Measurements from ENCODE around the gene EDA.

The EDA gene

GRCh38 chrX:69630147-69630546 is 14.2 kb downstream of the EDA start:
- TF ChIP-seq CTCF (conservative IDR thresholded peaks at IDR 0.05): no peak
- no peak overlapping the region for H3K27ac ChIP-seq

- TF ChIP-seq CTCF (conservative IDR thresholded peaks at IDR 0.05): no peak
- H3K27ac ChIP-seq: no peak overlapping the region
Measured at GRCh38 chrX:69664693-69665092, 48.8 kb downstream of the EDA start.

GRCh38 chrX:69670001-69670555 is 54.2 kb downstream of the EDA start:
- no peak for TF ChIP-seq CTCF (conservative IDR thresholded peaks at IDR 0.05)
- no peak overlapping the region for H3K27ac ChIP-seq

GRCh38 chrX:69674891-69675290 is 59.0 kb downstream of the EDA start:
- H3K27ac ChIP-seq: no peak overlapping the region
- no peak for TF ChIP-seq CTCF (conservative IDR thresholded peaks at IDR 0.05)

GRCh38 chrX:69705818-69706217 is 89.9 kb downstream of the EDA start:
- H3K27ac ChIP-seq: no peak overlapping the region
- no peak for TF ChIP-seq CTCF (conservative IDR thresholded peaks at IDR 0.05)

- no peak overlapping the region for H3K27ac ChIP-seq
Measured at GRCh38 chrX:69718102-69718501, 102.2 kb downstream of the EDA start.

GRCh38 chrX:69724307-69724706 is 108.4 kb downstream of the EDA start:
- no peak overlapping the region for H3K27ac ChIP-seq
- TF ChIP-seq CTCF (conservative IDR thresholded peaks at IDR 0.05): no peak

More at GRCh38 chrX:69718102-69718501, 102.2 kb downstream of the EDA start:
- TF ChIP-seq CTCF (conservative IDR thresholded peaks at IDR 0.05): no peak

All from VCaP (cell line).